Kidney epithelial cell (primary cell): ENCODE results near the gene PWP2. TPM values are rescaled to one million over a fixed set of nuclear protein-coding genes. Genes with fewer than 3 reads are reported as not detected.
"Not testable (repeated sequence)": the region's sequence is repeated elsewhere in the genome, so short reads cannot be mapped to it uniquely, and the experiment has no call there.

Source experiments
- DNase-seq: peaks from one replicate; pipeline ENCODE4 v3.0.0-alpha.2; 2010; ENCODE audit warnings: low read depth
- H3K27me3 ChIP-seq: 2 replicates; pipeline ENCODE4 v1.6.0; 2011; ENCODE audit warnings: low read length; ENCODE audit not compliant: control insufficient read depth, insufficient read depth
- H3K36me3 ChIP-seq: 2 replicates; pipeline ENCODE4 v1.5.1; 2011; ENCODE audit warnings: low read length; ENCODE audit not compliant: control insufficient read depth, insufficient read depth
- H3K4me3 ChIP-seq: 2 replicates; pipeline ENCODE4 v1.5.1; 2011; ENCODE audit warnings: low read depth, mild to moderate bottlenecking, control low read depth, low read length
- CTCF ChIP-seq: IDR thresholded peaks from 2 replicates; pipeline ENCODE4 v1.5.1; 2011; ENCODE audit warnings: mild to moderate bottlenecking, moderate library complexity, low read length, control low read depth, inconsistent platforms; ENCODE audit not compliant: insufficient read depth, poor library complexity, severe bottlenecking
- total RNA-seq: library from RNA; depleted of rRNA; stranded (reverse); fragments of >200 nt; gene quantifications from 2 replicates; pipeline ENCODE4 v1.2.3, GENCODE V29; 2015

PWP2 gene
- total RNA-seq, 1 donor from 2014 or later, result 8.6 TPM

- TF ChIP-seq CTCF, result no peak
- H3K4me3 ChIP-seq, result no peak overlapping the region
- H3K36me3 ChIP-seq, result peaks cover 5% of the 10 kb centered on the region
- H3K27me3 ChIP-seq, result no peaks in the 10 kb centered on the region
- no peak for DNase-seq
These were observed 17.9 kb upstream of the PWP2 start for GRCh38 chr21:44089001-44089911.

GRCh38 chr21:44090325-44090724 lies 16.9 kb upstream of the PWP2 start:
- TF ChIP-seq CTCF, result no peak
- Histone ChIP-seq H3K27me3 (no peaks in the 10 kb centered on the region), H3K4me3 (no peak overlapping the region), H3K36me3 (peaks cover 5% of the 10 kb centered on the region)
- DNase-seq, result no peak

- TF ChIP-seq CTCF, result no peak
- DNase-seq, result no peak
- H3K27me3 ChIP-seq, result no peaks in the 10 kb centered on the region
- H3K4me3 ChIP-seq, result no peak overlapping the region
- peaks cover 4% of the 10 kb centered on the region for H3K36me3 ChIP-seq
These were observed 15.0 kb upstream of the PWP2 start for GRCh38 chr21:44092211-44092610.

GRCh38 chr21:44093761-44094160 lies 13.4 kb upstream of the PWP2 start:
- Histone ChIP-seq H3K36me3 (peaks cover 3% of the 10 kb centered on the region), H3K27me3 (no peaks in the 10 kb centered on the region), H3K4me3 (no peak overlapping the region)
- DNase-seq, result no peak
- TF ChIP-seq CTCF, result no peak

- Histone ChIP-seq H3K4me3 (no peak overlapping the region), H3K36me3 (peaks cover 3% of the 10 kb centered on the region), H3K27me3 (no peaks in the 10 kb centered on the region)
- DNase-seq, result no peak
- no peak for TF ChIP-seq CTCF
These were observed 12.4 kb upstream of the PWP2 start for GRCh38 chr21:44094832-44095231.

GRCh38 chr21:44098507-44098906 lies 8.7 kb upstream of the PWP2 start:
- not testable (repeated sequence) for DNase-seq, H3K36me3 ChIP-seq, H3K27me3 ChIP-seq, H3K4me3 ChIP-seq

GRCh38 chr21:44098964-44099363 lies 8.2 kb upstream of the PWP2 start:
- not testable (repeated sequence) for H3K27me3 ChIP-seq, H3K4me3 ChIP-seq, DNase-seq, H3K36me3 ChIP-seq

- DNase-seq, H3K36me3 ChIP-seq, H3K27me3 ChIP-seq: not testable (repeated sequence)
- peak overlapping the region; percentile 36 for H3K4me3 ChIP-seq
These were observed 390 bp downstream of the PWP2 start for GRCh38 chr21:44107589-44107988.

- H3K36me3 ChIP-seq, H3K4me3 ChIP-seq, H3K27me3 ChIP-seq, DNase-seq: not testable (repeated sequence)
These were observed 6.6 kb downstream of the PWP2 start for GRCh38 chr21:44113702-44114371.
